ENCODE measurements around the gene HSDL1. TPM values are rescaled to one million over a fixed set of nuclear protein-coding genes. Genes with fewer than 3 reads are reported as not detected.

The HSDL1 gene
- total RNA-seq, 1 experiment from 2014 or later: 40.9 TPM

GRCh38 chr16:84176192-84177053, 31.4 kb upstream of the HSDL1 start:
- DNase-seq (ENCODE audit: low read depth): no peak

GRCh38 chr16:84175350-84176081, 30.5 kb upstream of the HSDL1 start:
- peak; percentile 70 for DNase-seq (ENCODE audit: low read depth)

GRCh38 chr16:84174396-84174795, 29.4 kb upstream of the HSDL1 start:
- DNase-seq (ENCODE audit: low read depth): no peak

GRCh38 chr16:84169765-84170310, 24.9 kb upstream of the HSDL1 start:
- DNase-seq (ENCODE audit: low read depth): no peak

GRCh38 chr16:84166796-84167695, 22.1 kb upstream of the HSDL1 start:
- DNase-seq (ENCODE audit: low read depth): no peak

- DNase-seq (ENCODE audit: low read depth): no peak
Observed at GRCh38 chr16:84165746-84166145, 20.8 kb upstream of the HSDL1 start.

GRCh38 chr16:84161801-84162200, 16.8 kb upstream of the HSDL1 start:
- DNase-seq (ENCODE audit: low read depth): no peak

GRCh38 chr16:84161037-84161436, 16.1 kb upstream of the HSDL1 start:
- DNase-seq (ENCODE audit: low read depth): no peak

GRCh38 chr16:84159800-84160199, 14.8 kb upstream of the HSDL1 start:
- DNase-seq (ENCODE audit: low read depth): no peak

- no peak for DNase-seq (ENCODE audit: low read depth)
Observed at GRCh38 chr16:84159007-84159406, 14.0 kb upstream of the HSDL1 start.

GRCh38 chr16:84156342-84156784, 11.4 kb upstream of the HSDL1 start:
- DNase-seq (ENCODE audit: low read depth): peak; percentile 61

GRCh38 chr16:84155771-84156170, 10.8 kb upstream of the HSDL1 start:
- no peak for DNase-seq (ENCODE audit: low read depth)

GRCh38 chr16:84155226-84155625, 10.2 kb upstream of the HSDL1 start:
- no peak for DNase-seq (ENCODE audit: low read depth)

- no peak for DNase-seq (ENCODE audit: low read depth)
Observed at GRCh38 chr16:84153660-84154214, 8.8 kb upstream of the HSDL1 start.

- peak; percentile 16 for DNase-seq (ENCODE audit: low read depth)
Observed at GRCh38 chr16:84150926-84151325, 5.9 kb upstream of the HSDL1 start.

GRCh38 chr16:84144209-84144858, 643 bp downstream of the HSDL1 start:
- peak; percentile 32 for DNase-seq (ENCODE audit: low read depth)

GRCh38 chr16:84143784-84144199, 1.2 kb downstream of the HSDL1 start:
- no peak for DNase-seq (ENCODE audit: low read depth)

GRCh38 chr16:84143081-84143480, 1.9 kb downstream of the HSDL1 start:
- no peak for DNase-seq (ENCODE audit: low read depth)

GRCh38 chr16:84141143-84141670, 3.8 kb downstream of the HSDL1 start:
- DNase-seq (ENCODE audit: low read depth): no peak

GRCh38 chr16:84139628-84140258, 5.2 kb downstream of the HSDL1 start:
- DNase-seq (ENCODE audit: low read depth): no peak

All from M059J (cell line).